Naive thymus-derived CD8-positive, alpha-beta T cell (primary cell): ENCODE results near the gene SCYL1. TPM values are rescaled to one million over a fixed set of nuclear protein-coding genes. Genes with fewer than 3 reads are reported as not detected.

Experiments used
- ATAC-seq, 2 donors: fragments of 150-1000 bp; cut with Tn5 transposase in 1 of 2; sonication (Bioruptor Pico), chemical (Tn5 transposase) in 1 of 2; 1 replicate in 1 of 2; 2 replicates in 1 of 2; pipeline ENCODE4 v1.10.0; 2021; ENCODE audit warnings: mild to moderate bottlenecking in 2 of 2, moderate library complexity in 2 of 2
- POLR2A ChIA-PET: fragments of 350-600 bp; sonication (Branson Sonifier 250); formaldehyde crosslinking; loops from one replicate; lab custom pipeline; 2021; ENCODE audit warnings: antibody characterized with exemption; lab: Charles Lee
- DNase-seq, 10 donors: peaks; one replicate each; pipeline versions ENCODE4 v3.0.0 to v3.0.0-alpha.2; 2020 to 2022
- H3K27ac Mint-ChIP-seq, 10 donors: one replicate each; pipeline ENCODE4 v1.8.0; 2020 to 2022; ENCODE audit warnings: mild to moderate bottlenecking in 10 of 10, mixed read lengths in 10 of 10, moderate library complexity in 4 of 10, inconsistent platforms in 1 of 10
- H3K27me3 Mint-ChIP-seq, 5 donors: one replicate each; pipeline ENCODE4 v1.8.0; 2021 to 2022; ENCODE audit warnings: mixed read lengths in 5 of 5
- H3K36me3 Mint-ChIP-seq, 3 donors: one replicate each; pipeline ENCODE4 v1.8.0; 2020 to 2022; ENCODE audit warnings: mixed read lengths in 3 of 3, mild to moderate bottlenecking in 2 of 3, inconsistent platforms in 1 of 3
- H3K4me1 Mint-ChIP-seq, 4 donors: one replicate each; pipeline ENCODE4 v1.8.0; 2021 to 2022; ENCODE audit warnings: mixed read lengths in 4 of 4
- H3K4me3 Mint-ChIP-seq, 10 donors: one replicate each; pipeline ENCODE4 v1.8.0; 2020 to 2022; ENCODE audit warnings: mild to moderate bottlenecking in 10 of 10, mixed read lengths in 10 of 10, moderate library complexity in 6 of 10, inconsistent platforms in 1 of 10
- H3K9me3 Mint-ChIP-seq, 9 donors: one replicate each; pipeline ENCODE4 v1.8.0; 2020 to 2022; ENCODE audit warnings: mixed read lengths in 9 of 9, mild to moderate bottlenecking in 3 of 9, inconsistent platforms in 1 of 9, moderate library complexity in 1 of 9
- polyA plus RNA-seq, 3 donors: library from polyadenylated mRNA; unstranded; fragments of 300-500 nt; fragmentation: Illumina TruSeq; gene quantifications; one replicate each; pipeline ENCODE4 v1.2.3, GENCODE V29; 2021
- total RNA-seq, 8 experiments: library from RNA in 2 of 8; stranded (reverse) in 2 of 8; gene quantifications; one replicate each; pipeline ENCODE4 v1.2.3 and lab custom pipeline; 2021 to 2026

SCYL1 gene
- total and polyA plus RNA-seq, 5 experiments from 2014 or later: 23.2 to 70.6 (median 41.5) TPM

GRCh38 chr11:65583589-65583988 lies 58.7 kb downstream of the SCYL1 start:
- Mint-ChIP-seq H3K4me3 (no peak overlapping the region), H3K36me3 (peaks cover 0 to 43% (median 3%) of the 10 kb centered on the region in 3 donors), H3K9me3 (no peaks in the 10 kb centered on the region), H3K4me1 (peaks cover 21 to 45% (median 30%) of the 10 kb centered on the region in 4 donors), H3K27ac (peak overlapping the region in 5 of 10 donors; percentile 37 to 91 (median 61)), H3K27me3 (no peaks in the 10 kb centered on the region)
- POLR2A ChIA-PET: interaction anchor here (0.6 to 11.7 kb wide), 3 partner anchors 8 to 41 kb away, joined by 3 to 139 read pairs (median 4); partner anchors contain the start of genes EHBP1L1 and FAM89B
- ATAC-seq (no peak), DNase-seq (no peak)

- ATAC-seq (no peak), DNase-seq (no peak)
- peak overlapping the region in 6 of 10 donors; percentile 24 to 60 (median 48) for H3K27ac Mint-ChIP-seq
- H3K36me3 Mint-ChIP-seq: peaks cover 0 to 45% (median 3%) of the 10 kb centered on the region in 3 donors
- peaks cover 22 to 45% (median 33%) of the 10 kb centered on the region in 4 donors for H3K4me1 Mint-ChIP-seq
- no peaks in the 10 kb centered on the region for H3K27me3 Mint-ChIP-seq
- H3K9me3 Mint-ChIP-seq: no peaks in the 10 kb centered on the region
- POLR2A ChIA-PET: interaction anchor here (0.6 to 11.7 kb wide), 3 partner anchors 9 to 42 kb away, joined by 3 to 139 read pairs (median 4); partner anchors contain the start of genes EHBP1L1 and FAM89B
- no peak overlapping the region for H3K4me3 Mint-ChIP-seq
Observed at GRCh38 chr11:65584106-65584505, 59.2 kb downstream of the SCYL1 start.

- DNase-seq: no peak
- Mint-ChIP-seq H3K4me1 (peaks cover 22 to 50% (median 33%) of the 10 kb centered on the region in 4 donors), H3K36me3 (peaks cover 0 to 41% (median 3%) of the 10 kb centered on the region in 3 donors), H3K4me3 (no peak overlapping the region), H3K27ac (peak overlapping the region in 2 of 10 donors; percentile 49 to 60), H3K27me3 (no peaks in the 10 kb centered on the region), H3K9me3 (no peaks in the 10 kb centered on the region)
- ATAC-seq: no peak
- POLR2A ChIA-PET: interaction anchor here (11.7 kb wide), 1 partner anchor 10 kb away, joined by 139 read pairs; the partner anchor contains the start of genes EHBP1L1 and FAM89B
Observed at GRCh38 chr11:65584723-65585171, 59.9 kb downstream of the SCYL1 start.

- Mint-ChIP-seq H3K4me1 (peaks cover 24 to 52% (median 36%) of the 10 kb centered on the region in 4 donors), H3K27ac (peak overlapping the region in 3 of 10 donors; percentile 18 to 57 (median 52)), H3K27me3 (no peaks in the 10 kb centered on the region), H3K36me3 (peaks cover 0 to 41% (median 3%) of the 10 kb centered on the region in 3 donors), H3K9me3 (no peaks in the 10 kb centered on the region), H3K4me3 (no peak overlapping the region)
- POLR2A ChIA-PET: interaction anchor here (7.2 to 11.7 kb wide), 2 partner anchors 10 to 45 kb away, joined by 67 to 139 read pairs; partner anchors contain the start of genes EHBP1L1 and FAM89B
- no peak for ATAC-seq
- no peak for DNase-seq
Observed at GRCh38 chr11:65585396-65586246, 60.7 kb downstream of the SCYL1 start.

- H3K27ac Mint-ChIP-seq: peak overlapping the region in 5 of 10 donors; percentile 18 to 57 (median 46)
- no peak for DNase-seq
- ATAC-seq: no peak
- peaks cover 25 to 52% (median 36%) of the 10 kb centered on the region in 4 donors for H3K4me1 Mint-ChIP-seq
- H3K36me3 Mint-ChIP-seq: peaks cover 0 to 39% (median 3%) of the 10 kb centered on the region in 3 donors
- H3K9me3 Mint-ChIP-seq: no peaks in the 10 kb centered on the region
- peak overlapping the region in 1 of 10 donors; percentile 1 for H3K4me3 Mint-ChIP-seq
- POLR2A ChIA-PET: interaction anchor here (7.2 to 11.7 kb wide), 2 partner anchors 11 to 45 kb away, joined by 67 to 139 read pairs; partner anchors contain the start of genes EHBP1L1 and FAM89B
- H3K27me3 Mint-ChIP-seq: no peaks in the 10 kb centered on the region
Observed at GRCh38 chr11:65586247-65586630, 61.4 kb downstream of the SCYL1 start.

GRCh38 chr11:65586676-65587075 lies 61.8 kb downstream of the SCYL1 start:
- Mint-ChIP-seq H3K9me3 (no peaks in the 10 kb centered on the region), H3K27ac (peak overlapping the region in 5 of 10 donors; percentile 18 to 82 (median 52)), H3K27me3 (no peaks in the 10 kb centered on the region), H3K4me3 (no peak overlapping the region), H3K4me1 (peaks cover 24 to 52% (median 37%) of the 10 kb centered on the region in 4 donors), H3K36me3 (peaks cover 0 to 40% (median 3%) of the 10 kb centered on the region in 3 donors)
- POLR2A ChIA-PET: interaction anchor here (0.7 to 11.7 kb wide), 4 partner anchors 12 to 661 kb away, joined by 5 to 139 read pairs (median 36); partner anchors contain the start of genes EHBP1L1 and FAM89B
- ATAC-seq (no peak), DNase-seq (no peak)

Other genes with a start within 250 kb of the SCYL1 start
- gene CDC42EP2, start 210.2 kb upstream of the SCYL1 start, total RNA-seq: 1 to 10 TPM in 1 of 2 experiments, not detected in 1; 1.4 TPM
- gene CDC42EP2, start 210.2 kb upstream of the SCYL1 start, polyA plus RNA-seq: not detected
- gene DPF2, start 191.2 kb upstream of the SCYL1 start, total RNA-seq: 100 to 1,000 TPM in 1 of 2 experiments, 10 to 100 TPM in 1; 96.5 to 100 TPM
- 10 to 100 TPM; 48.3 to 64.9 (median 51.3) TPM for gene DPF2, start 191.2 kb upstream of the SCYL1 start, polyA plus RNA-seq
- 1 to 10 TPM; 1.5 to 1.9 TPM for gene TIGD3, start 170.3 kb upstream of the SCYL1 start, total RNA-seq
- under 1 TPM; 0.15 to 0.67 (median 0.21) TPM for gene TIGD3, start 170.3 kb upstream of the SCYL1 start, polyA plus RNA-seq
- gene SLC25A45, start 142.4 kb upstream of the SCYL1 start, total RNA-seq: 10 to 100 TPM; 22.2 to 23.4 TPM
- 10 to 100 TPM; 10.8 to 19.2 (median 11.0) TPM for gene SLC25A45, start 142.4 kb upstream of the SCYL1 start, polyA plus RNA-seq
- 10 to 100 TPM; 48.6 to 55.0 TPM for gene FRMD8, start 138.4 kb upstream of the SCYL1 start, total RNA-seq
- 10 to 100 TPM; 34.5 to 42.6 (median 35.4) TPM for gene FRMD8, start 138.4 kb upstream of the SCYL1 start, polyA plus RNA-seq
- 100 to 1,000 TPM; 375 to 414 TPM for gene NEAT1, start 102.3 kb upstream of the SCYL1 start, total RNA-seq
- 1 to 10 TPM; 1.3 to 2.9 (median 1.9) TPM for gene NEAT1, start 102.3 kb upstream of the SCYL1 start, polyA plus RNA-seq
- over 10,000 TPM; 29,995 to 30,085 TPM for gene MALAT1, start 26.0 kb upstream of the SCYL1 start, total RNA-seq
- gene MALAT1, start 26.0 kb upstream of the SCYL1 start, polyA plus RNA-seq: 1,000 to 10,000 TPM; 1,355 to 3,419 (median 2,188) TPM
- 100 to 1,000 TPM; 258 to 261 TPM for gene LTBP3, start 33.3 kb downstream of the SCYL1 start, total RNA-seq
- gene LTBP3, start 33.3 kb downstream of the SCYL1 start, polyA plus RNA-seq: 10 to 100 TPM in 2 of 3 donors, 1 to 10 TPM in 1; 7.3 to 35.0 (median 18.9) TPM
- 10 to 100 TPM; 31.5 to 32.7 TPM for gene ZNRD2, start 45.4 kb downstream of the SCYL1 start, total RNA-seq
- 10 to 100 TPM; 62.9 to 86.3 (median 80.1) TPM for gene ZNRD2, start 45.4 kb downstream of the SCYL1 start, polyA plus RNA-seq
- 10 to 100 TPM; 39.3 to 42.1 TPM for gene FAM89B, start 47.5 kb downstream of the SCYL1 start, total RNA-seq
- gene FAM89B, start 47.5 kb downstream of the SCYL1 start, polyA plus RNA-seq: 100 to 1,000 TPM in 2 of 3 donors, 10 to 100 TPM in 1; 70.9 to 122 (median 101) TPM
- gene EHBP1L1, start 51.0 kb downstream of the SCYL1 start, total RNA-seq: 100 to 1,000 TPM; 101 to 108 TPM
- gene EHBP1L1, start 51.0 kb downstream of the SCYL1 start, polyA plus RNA-seq: 10 to 100 TPM; 10.8 to 19.8 (median 11.5) TPM
- gene KCNK7, start 70.7 kb downstream of the SCYL1 start, total RNA-seq: 1 to 10 TPM; 2.4 to 5.0 TPM
- gene KCNK7, start 70.7 kb downstream of the SCYL1 start, polyA plus RNA-seq: under 1 TPM in 1 of 3 donors, not detected in 2; 0.34 TPM
- gene MAP3K11, start 89.1 kb downstream of the SCYL1 start, total RNA-seq: 10 to 100 TPM; 61.6 to 66.3 TPM
- 10 to 100 TPM in 2 of 3 donors, 1 to 10 TPM in 1; 8.7 to 20.5 (median 12.7) TPM for gene MAP3K11, start 89.1 kb downstream of the SCYL1 start, polyA plus RNA-seq
- 10 to 100 TPM; 57.4 to 64.2 TPM for gene PCNX3, start 90.7 kb downstream of the SCYL1 start, total RNA-seq
- gene PCNX3, start 90.7 kb downstream of the SCYL1 start, polyA plus RNA-seq: 1 to 10 TPM in 2 of 3 donors, under 1 TPM in 1; 0.96 to 6.5 (median 2.2) TPM
- 100 to 1,000 TPM; 155 to 157 TPM for gene SIPA1, start 113.0 kb downstream of the SCYL1 start, total RNA-seq
- gene SIPA1, start 113.0 kb downstream of the SCYL1 start, polyA plus RNA-seq: 100 to 1,000 TPM; 118 to 238 (median 140) TPM
- gene RELA, start 137.8 kb downstream of the SCYL1 start, total RNA-seq: 100 to 1,000 TPM; 175 to 184 TPM
- 10 to 100 TPM; 38.4 to 69.8 (median 56.6) TPM for gene RELA, start 137.8 kb downstream of the SCYL1 start, polyA plus RNA-seq
- gene KAT5, start 187.2 kb downstream of the SCYL1 start, total RNA-seq: 100 to 1,000 TPM; 105 to 125 TPM
- 10 to 100 TPM; 38.0 to 57.3 (median 54.0) TPM for gene KAT5, start 187.2 kb downstream of the SCYL1 start, polyA plus RNA-seq
- 10 to 100 TPM; 62.0 to 69.9 TPM for gene RNASEH2C, start 195.7 kb downstream of the SCYL1 start, total RNA-seq
- 10 to 100 TPM; 73.4 to 99.0 (median 98.2) TPM for gene RNASEH2C, start 195.7 kb downstream of the SCYL1 start, polyA plus RNA-seq